Stomach (tissue), 9 donors: ENCODE measurements around the gene SLC4A11. TPM values are rescaled to one million over a fixed set of nuclear protein-coding genes. Genes with fewer than 3 reads are reported as not detected.
"Not testable (repeated sequence)": the region's sequence is repeated elsewhere in the genome, so short reads cannot be mapped to it uniquely, and the experiment has no call there.

Experiments used
- DNase-seq, 2 donors: peaks; one replicate each; pipeline versions ENCODE4 v3.0.0 to v3.0.0-alpha.2; 2013 to 2019
- H3K27ac ChIP-seq, 5 donors: fragments of 200-600 bp in 4 of 5; sonication (generic) in 4 of 5; one replicate each; pipeline ENCODE4 v1.5.1; 2013 to 2019; ENCODE audit warnings: mild to moderate bottlenecking in 1 of 5, moderate library complexity in 1 of 5
- H3K27me3 ChIP-seq, 3 donors: fragments of 200-600 bp; sonication (generic); one replicate each; pipeline ENCODE4 v1.5.1; 2017 to 2019; ENCODE audit warnings: mixed run types in 1 of 3
- H3K36me3 ChIP-seq, 4 donors: fragments of 200-600 bp; sonication (generic); 1 replicate in 3 of 4; 2 replicates in 1 of 4; pipeline ENCODE4 v1.5.1; 2016 to 2019
- H3K4me1 ChIP-seq, 4 donors: fragments of 200-600 bp; sonication (generic); one replicate each; pipeline ENCODE4 v1.5.1; 2016 to 2019
- H3K4me3 ChIP-seq, 4 donors: fragments of 200-600 bp; sonication (generic) in 3 of 4; one replicate each; pipeline ENCODE4 v1.5.1; 2016 to 2019; ENCODE audit warnings: mild to moderate bottlenecking in 1 of 4
- H3K9me3 ChIP-seq, 4 donors: fragments of 200-600 bp; sonication (generic); one replicate each; pipeline ENCODE4 v1.5.1; 2016 to 2019
- CTCF ChIP-seq, 7 experiments: fragments of 450-650 bp in 4 of 7; fragments of 200-600 bp in 3 of 7; sonication (generic) in 3 of 7; IDR thresholded peaks; one replicate each; pipeline ENCODE4 v1.5.1; 2016 to 2019; ENCODE audit warnings: antibody characterized with exemption in 7 of 7, control low read depth in 2 of 7, mild to moderate bottlenecking in 1 of 7
- EP300 ChIP-seq: sonication (generic); formaldehyde crosslinking; IDR thresholded peaks from one replicate; pipeline ENCODE4 v1.6.1; 2017; ENCODE audit warnings: antibody characterized with exemption
- POLR2A ChIP-seq, 4 donors: fragments of 450-650 bp; IDR thresholded peaks; one replicate each; pipeline ENCODE4 v1.6.1; 2016; ENCODE audit warnings: antibody characterized with exemption in 4 of 4, control low read depth in 2 of 4, mild to moderate bottlenecking in 1 of 4, moderate library complexity in 1 of 4
- POLR2AphosphoS5 ChIP-seq, 3 donors: sonication (generic); formaldehyde crosslinking; IDR thresholded peaks; one replicate each; pipeline ENCODE4 v1.6.1; 2016; ENCODE audit warnings: antibody characterized with exemption in 3 of 3
- WGBS, 5 donors: extraction: QIAGEN DNeasy Blood & Tissue Kit in 3 of 5; methylation state at CpG; one replicate each; pipeline versions ENCODE4 v1.1.5 to v1.1.7; 2013 to 2018; 5-methylcytosine and 5-hydroxymethylcytosine counted together
- intact Hi-C: fragments of 100-400 bp; cut with DNase I; formaldehyde crosslinking; loops from one replicate; pipeline ENCODE4 v1.15.1; 2023; ENCODE audit warnings: low total_unique reads
- polyA plus RNA-seq, 3 donors: library from polyadenylated mRNA; stranded (reverse); fragments of 200-250 nt; gene quantifications; one replicate each; pipeline ENCODE4 v1.2.3, GENCODE V29; 2013
- total RNA-seq, 5 donors: library from RNA; depleted of rRNA; stranded (reverse); fragments of >200 nt; gene quantifications; one replicate each; pipeline versions ENCODE4 v1.1.0 to v1.2.3, GENCODE V29; 2014 to 2016
- donor health status: healthy with polysubstance abuse.
- donor health status: Bipolar disorder and iron deficiency.
- donor health status: healthy.

Gene SLC4A11
- total and polyA plus RNA-seq, 8 donors, result 0.37 to 22.3 (median 5.8) TPM; not detected in 1

- no peaks in the 10 kb centered on the region for H3K9me3 ChIP-seq
- TF ChIP-seq POLR2A (IDR thresholded peaks at IDR 0.05), result no peak
- no peak for TF ChIP-seq POLR2AphosphoS5 (IDR thresholded peaks at IDR 0.05)
- TF ChIP-seq CTCF (IDR thresholded peaks at IDR 0.05), result no peak
- TF ChIP-seq EP300, result no peak
- H3K27ac ChIP-seq, result no peak overlapping the region
- WGBS, 5 donors, result 78 to 97% (median 87%) methylated on average over 3 of the region's 3 CpGs
- no peak overlapping the region for H3K4me3 ChIP-seq
- no peak for DNase-seq
- peaks cover 44 to 62% (median 58%) of the 10 kb centered on the region in 4 donors for H3K36me3 ChIP-seq
- intact Hi-C loops, result no loop called here
- no peaks in the 10 kb centered on the region for H3K4me1 ChIP-seq
- H3K27me3 ChIP-seq, result no peaks in the 10 kb centered on the region
Observed at GRCh38 chr20:3188823-3189413, 50.1 kb downstream of the SLC4A11 start.

- H3K4me3 ChIP-seq, intact Hi-C loops, DNase-seq, H3K4me1 ChIP-seq, H3K27me3 ChIP-seq, H3K9me3 ChIP-seq, H3K27ac ChIP-seq: not testable (repeated sequence)
- H3K36me3 ChIP-seq, result peaks cover 34 to 52% (median 47%) of the 10 kb centered on the region in 4 donors
- 93 to 98% (median 94%) methylated on average over 9 of the region's 9 CpGs for WGBS, 5 donors
Observed at GRCh38 chr20:3187861-3188260, 51.1 kb downstream of the SLC4A11 start.

- H3K9me3 ChIP-seq, result no peaks in the 10 kb centered on the region
- H3K27me3 ChIP-seq, result no peaks in the 10 kb centered on the region
- no peak overlapping the region for H3K27ac ChIP-seq
- no peak for DNase-seq
- H3K36me3 ChIP-seq, result peaks cover 0 to 14% (median 9%) of the 10 kb centered on the region in 4 donors
- 76 to 88% (median 85%) methylated on average over 3 of the region's 3 CpGs for WGBS, 5 donors
- peaks cover 0 to 10% (median 6%) of the 10 kb centered on the region in 4 donors for H3K4me1 ChIP-seq
- intact Hi-C loops, result no loop called here
- TF ChIP-seq EP300 (no peak), POLR2A (IDR thresholded peaks at IDR 0.05) (no peak), POLR2AphosphoS5 (IDR thresholded peaks at IDR 0.05) (no peak), CTCF (IDR thresholded peaks at IDR 0.05) (no peak)
- H3K4me3 ChIP-seq, result no peak overlapping the region
Observed at GRCh38 chr20:3183896-3184612, 54.9 kb downstream of the SLC4A11 start.

GRCh38 chr20:3182429-3182828 lies 56.6 kb downstream of the SLC4A11 start:
- 93 to 100% (median 96%) methylated on average over 5 of the region's 5 CpGs for WGBS, 5 donors

GRCh38 chr20:3181270-3181669 lies 57.7 kb downstream of the SLC4A11 start:
- Histone ChIP-seq H3K9me3 (no peaks in the 10 kb centered on the region), H3K27ac (no peak overlapping the region), H3K27me3 (no peaks in the 10 kb centered on the region), H3K4me3 (no peak overlapping the region), H3K36me3 (no peaks in the 10 kb centered on the region), H3K4me1 (peaks cover 6 to 25% (median 16%) of the 10 kb centered on the region in 4 donors)
- intact Hi-C loops, result no loop called here
- TF ChIP-seq EP300 (no peak), POLR2A (IDR thresholded peaks at IDR 0.05) (no peak), CTCF (IDR thresholded peaks at IDR 0.05) (no peak), POLR2AphosphoS5 (IDR thresholded peaks at IDR 0.05) (no peak)
- 41 to 62% (median 56%) methylated on average over 5 of the region's 5 CpGs for WGBS, 5 donors
- peak in 1 of 2 donors; percentile 57 for DNase-seq

More at GRCh38 chr20:3182429-3182828, 56.6 kb downstream of the SLC4A11 start:
- H3K27me3 ChIP-seq, H3K36me3 ChIP-seq, DNase-seq, intact Hi-C loops, H3K4me3 ChIP-seq, H3K9me3 ChIP-seq, H3K27ac ChIP-seq: not testable (repeated sequence)
- peaks cover 6 to 23% (median 15%) of the 10 kb centered on the region in 4 donors for H3K4me1 ChIP-seq
